ENCODE results near the gene CCDC27.
A peak's percentile ranks its signal among the peaks of the same experiment; 100 is the strongest.

CCDC27 gene

GRCh38 chr1:3789421-3790300, 37.4 kb downstream of the CCDC27 start:
- no peak overlapping the region for H3K4me3 ChIP-seq (ENCODE audit: low read depth, low read length)
- no peak for DNase-seq (ENCODE audit: low read depth)
- in situ Hi-C loops (cut with HindIII; ENCODE audit: low sequenced_read_pairs): no loop called here
- no peak for TF ChIP-seq CTCF (IDR thresholded peaks at IDR 0.05; ENCODE audit: low read depth, low read length, missing control alignments)

DNA sequence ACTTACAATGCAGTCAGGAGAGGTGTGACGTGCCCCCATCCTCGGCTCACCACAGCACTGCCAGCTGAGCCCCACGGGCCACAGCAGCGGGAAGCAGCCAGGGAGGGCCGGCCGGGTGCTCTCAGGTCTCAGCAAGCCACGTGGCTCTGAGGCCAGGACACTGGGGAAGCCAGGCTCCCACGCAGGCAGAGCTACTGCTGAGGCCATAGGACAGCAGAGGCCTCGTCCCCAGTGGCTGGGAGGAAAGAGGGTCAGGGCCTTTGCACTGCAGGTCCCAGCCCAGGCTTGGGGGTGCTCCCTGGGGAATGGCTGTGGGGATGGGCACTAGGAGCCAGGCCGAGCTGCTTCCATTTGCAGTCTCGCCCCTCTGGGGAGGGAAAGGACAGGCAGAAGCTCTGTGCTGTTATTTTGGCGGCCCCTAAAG, 38.3 kb downstream of the CCDC27 start:
- TF ChIP-seq CTCF (IDR thresholded peaks at IDR 0.05; ENCODE audit: low read depth, low read length, missing control alignments): no peak
- H3K4me3 ChIP-seq (ENCODE audit: low read depth, low read length): no peak overlapping the region
- DNase-seq (ENCODE audit: low read depth): no peak
- in situ Hi-C loops (cut with HindIII; ENCODE audit: low sequenced_read_pairs): no loop called here

DNA sequence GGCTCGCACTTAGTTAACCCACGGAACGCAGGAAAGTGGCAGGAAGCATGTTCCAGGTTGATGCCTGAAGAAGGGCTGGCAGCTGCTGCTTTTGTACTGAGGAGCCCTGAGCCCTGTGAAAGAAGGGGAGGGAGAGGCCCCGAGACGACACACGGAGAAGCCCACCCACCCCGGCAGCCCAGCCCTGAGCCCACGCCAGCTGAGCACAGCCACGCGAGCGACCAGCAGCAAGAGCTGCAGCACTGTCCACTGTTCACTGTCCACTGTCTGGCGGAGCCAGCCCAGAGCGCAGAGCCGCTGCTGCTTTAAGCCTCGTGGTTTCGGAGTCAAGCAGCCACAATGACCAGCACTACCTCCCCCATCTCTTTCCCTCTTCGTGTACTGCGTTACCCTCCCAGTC, 38.7 kb downstream of the CCDC27 start:
- H3K4me3 ChIP-seq (ENCODE audit: low read depth, low read length): no peak overlapping the region
- in situ Hi-C loops (cut with HindIII; ENCODE audit: low sequenced_read_pairs): no loop called here
- DNase-seq (ENCODE audit: low read depth): no peak
- no peak for TF ChIP-seq CTCF (IDR thresholded peaks at IDR 0.05; ENCODE audit: low read depth, low read length, missing control alignments)

DNA sequence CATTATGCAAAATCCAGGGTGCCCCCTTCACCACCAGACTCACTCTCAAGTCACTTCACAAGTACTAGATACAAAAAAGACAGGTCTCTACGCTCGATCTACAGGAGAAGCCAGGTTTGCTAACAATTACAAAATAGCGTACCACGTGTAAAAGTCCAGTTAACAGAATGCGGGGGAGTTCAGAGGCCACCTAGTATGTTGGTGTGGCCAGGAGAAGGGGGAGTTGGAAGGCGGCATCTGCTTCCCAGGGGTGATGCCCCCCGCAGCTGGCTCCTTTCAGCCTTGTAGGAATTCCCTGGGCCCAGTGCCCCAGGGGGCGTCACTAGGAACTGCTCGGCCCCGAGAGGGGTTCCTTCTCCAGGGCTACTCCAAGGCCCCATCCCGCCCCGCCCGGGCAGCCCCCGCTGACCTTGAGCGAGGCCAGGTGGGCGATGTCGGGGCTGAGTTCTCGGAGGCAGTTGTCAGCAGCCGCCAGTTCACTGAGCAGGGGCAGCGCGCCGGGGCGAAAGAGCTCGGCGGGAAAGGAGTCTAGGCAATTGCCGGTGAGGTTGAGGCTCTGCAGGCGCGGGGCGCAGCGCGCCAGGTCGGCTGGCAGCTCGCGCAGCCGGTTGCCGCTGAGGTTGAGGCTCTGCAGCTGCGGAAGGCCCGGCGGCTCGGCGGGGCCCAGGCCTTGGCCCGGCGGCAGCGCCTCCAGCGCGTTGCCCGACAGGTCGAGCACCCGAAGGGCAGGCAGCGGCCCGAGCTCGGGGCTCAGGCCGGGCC, 43.4 kb downstream of the CCDC27 start:
- no peak for TF ChIP-seq CTCF (IDR thresholded peaks at IDR 0.05; ENCODE audit: low read depth, low read length, missing control alignments)
- no peak for DNase-seq (ENCODE audit: low read depth)
- in situ Hi-C loops (cut with HindIII; ENCODE audit: low sequenced_read_pairs): no loop called here
- peak overlapping the region; percentile 73 for H3K4me3 ChIP-seq (ENCODE audit: low read depth, low read length)

- H3K4me3 ChIP-seq (ENCODE audit: low read depth, low read length): peak within 1 kb of the TSS; percentile 73
- peak; percentile 71 for DNase-seq (ENCODE audit: low read depth)
- TF ChIP-seq CTCF (IDR thresholded peaks at IDR 0.05; ENCODE audit: low read depth, low read length, missing control alignments): no peak
- in situ Hi-C loops (cut with HindIII; ENCODE audit: low sequenced_read_pairs): no loop called here
Measured at GRCh38 chr1:3796215-3797061, 44.2 kb downstream of the CCDC27 start, which contains the start of gene LRRC47. Gene LRRC47, minus strand, starts transcription at chr1:3796498. Its CDS starts 22 bp downstream, at chr1:3796476.
